Stimulated activated CD8-positive, alpha-beta memory T cell treated with anti-CD3 and anti-CD28 coated beads, Interleukin-2, amount 100 ng/mL, for 48 hours (primary cell): Measurements from ENCODE around the gene ELSPBP1.
"Not testable (repeated sequence)": the region's sequence is repeated elsewhere in the genome, so short reads cannot be mapped to it uniquely, and the experiment has no call there.

ENCODE experiments used
- DNase-seq, 2 donors: peaks; one replicate each; pipeline ENCODE4 v3.0.0-alpha.2; 2020; ENCODE audit warnings: low read depth in 2 of 2

The ELSPBP1 gene

GRCh38 chr19:48041877-48042580 is 47.6 kb downstream of the ELSPBP1 start:
- no peak for DNase-seq

DNA sequence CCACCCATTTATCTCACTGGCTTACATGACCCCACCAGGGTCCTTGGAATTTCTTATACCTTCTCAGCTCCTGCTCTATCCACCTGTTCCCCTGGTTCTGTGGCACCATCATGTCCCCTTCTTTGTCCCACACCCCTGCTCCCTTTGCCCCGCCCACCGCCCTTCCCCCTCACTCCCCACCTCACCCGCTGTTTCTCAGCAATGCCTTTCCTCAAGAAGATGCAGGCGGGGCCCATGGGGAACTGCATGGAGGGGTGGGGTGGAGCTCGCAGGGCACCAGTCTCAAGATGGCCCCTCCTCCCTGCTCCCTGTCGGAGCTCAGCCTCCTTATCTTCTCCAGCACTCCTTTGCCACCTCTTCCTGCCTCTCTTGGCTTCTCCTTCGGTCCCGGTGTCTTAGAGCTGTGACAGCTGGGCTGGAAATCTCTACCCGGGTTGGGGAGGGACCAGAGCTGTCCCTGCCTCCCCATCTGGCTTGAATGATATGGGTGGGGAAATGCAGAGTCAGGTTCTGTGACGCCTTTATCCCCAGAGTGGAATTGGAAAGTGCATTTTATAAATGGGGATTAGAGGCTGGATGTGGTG is 49.3 kb downstream of the ELSPBP1 start, which contains the start of gene CABP5:
Gene CABP5 (minus strand): TSS at position 405 of the 584 bp plus-strand sequence. CDS start 157 bp downstream, at position 248.
- no peak for DNase-seq

DNA sequence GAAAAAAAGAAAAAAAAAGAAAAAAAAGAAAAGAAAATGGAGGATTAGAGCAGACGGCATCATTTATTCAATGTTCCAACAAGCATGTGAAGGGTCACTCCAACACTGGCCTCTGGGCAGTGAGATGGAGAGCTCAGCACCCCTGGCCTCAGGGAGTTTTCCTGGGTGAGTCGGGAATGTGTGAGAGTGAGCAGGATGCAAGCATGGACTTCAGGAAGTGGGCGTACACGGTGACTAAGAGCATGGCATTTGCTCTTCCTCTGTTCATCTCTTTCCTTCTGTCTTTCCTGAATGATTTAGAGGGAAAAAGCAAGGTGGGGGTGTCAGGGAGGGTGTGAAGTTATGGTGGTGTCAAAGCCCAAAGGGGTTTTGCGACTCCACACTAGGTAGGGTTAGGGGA is 50.1 kb downstream of the ELSPBP1 start:
- DNase-seq: no peak

DNA sequence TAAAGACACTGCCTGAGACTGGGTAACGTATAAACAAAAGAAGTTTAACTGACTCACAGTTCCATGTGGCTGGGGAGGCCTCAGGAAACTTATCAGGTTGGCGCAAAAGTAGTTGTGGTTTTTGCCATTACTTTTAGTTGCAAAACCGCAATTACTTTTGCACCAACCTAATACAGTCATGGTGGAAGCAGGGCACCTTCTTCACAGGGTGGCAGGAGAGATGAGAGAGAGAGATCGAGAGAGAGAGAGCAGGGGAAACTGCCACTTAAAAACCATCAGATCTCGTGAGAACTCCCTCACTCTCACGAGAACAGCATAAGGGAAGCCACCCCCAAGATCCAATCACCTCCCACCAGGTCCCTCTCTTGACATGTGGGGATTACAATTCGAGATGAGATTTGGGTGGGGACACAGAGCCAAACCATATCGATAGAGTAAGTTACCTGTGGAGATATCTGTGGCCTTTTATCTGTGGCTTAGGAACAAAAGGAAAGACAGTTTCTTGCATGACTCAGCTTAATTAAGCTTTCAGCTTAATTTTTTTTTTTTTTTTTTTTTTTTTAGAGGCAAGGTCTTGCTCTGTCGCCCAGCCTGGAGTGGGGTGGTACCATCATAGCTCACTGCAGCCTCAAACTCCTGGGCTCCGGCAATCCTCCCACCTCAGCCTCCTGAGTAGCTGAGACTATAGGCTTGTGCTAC is 57.1 kb downstream of the ELSPBP1 start:
- DNase-seq: no peak

GRCh38 chr19:48053076-48053475 is 58.6 kb downstream of the ELSPBP1 start:
- no peak for DNase-seq

- DNase-seq: no peak
Observed at GRCh38 chr19:48053856-48054255, 59.4 kb downstream of the ELSPBP1 start.

- no peak for DNase-seq
Observed at GRCh38 chr19:48059331-48059730, 64.9 kb downstream of the ELSPBP1 start.

- no peak for DNase-seq
Observed at GRCh38 chr19:48060381-48060780, 65.9 kb downstream of the ELSPBP1 start.

DNA sequence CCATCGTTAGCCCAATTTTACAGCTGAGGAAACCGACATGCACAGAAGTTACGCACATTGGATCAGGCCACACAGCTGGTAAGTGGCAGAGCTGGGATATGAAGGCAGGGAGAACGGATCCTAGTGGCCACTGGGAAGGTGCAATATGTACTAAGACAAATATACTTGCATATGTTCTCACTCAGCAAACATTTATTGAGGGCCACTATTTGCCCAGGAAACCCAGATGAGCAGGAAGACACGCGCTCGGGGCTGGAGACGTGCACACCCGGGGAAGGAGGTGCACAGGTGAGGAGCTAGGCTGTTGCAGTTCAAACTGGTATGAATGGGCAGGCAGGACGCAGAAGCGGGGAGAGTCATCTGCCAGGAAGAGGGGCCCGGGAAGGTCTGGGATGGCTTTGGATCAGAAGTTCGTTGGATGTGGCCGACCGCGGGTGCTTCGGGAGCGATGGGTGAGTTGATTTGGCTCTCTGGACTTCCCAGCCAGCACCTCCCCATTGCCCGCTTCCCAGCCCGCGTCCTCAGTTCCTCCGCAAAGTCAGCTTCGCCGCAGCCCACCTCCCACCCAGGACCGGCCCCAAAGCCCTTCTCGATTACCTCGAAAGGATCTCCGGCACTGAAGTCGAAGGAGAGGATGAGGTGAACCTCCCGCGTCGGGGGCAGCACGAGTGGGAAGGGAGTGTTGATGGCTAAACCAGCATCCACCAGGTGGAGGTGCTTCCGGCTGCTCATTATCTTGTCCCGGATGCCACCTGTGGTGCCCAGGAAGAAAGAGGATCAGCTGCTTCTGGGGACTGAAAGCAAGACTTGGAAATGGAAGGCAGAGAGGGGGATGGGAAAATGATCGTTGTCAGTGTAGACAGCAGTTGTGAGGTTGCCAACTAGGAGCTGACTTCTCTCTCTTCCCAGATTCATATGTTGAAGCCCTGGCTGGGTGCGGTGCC is 67.2 kb downstream of the ELSPBP1 start:
- no peak for DNase-seq

GRCh38 chr19:48064509-48064908 is 70.1 kb downstream of the ELSPBP1 start:
- DNase-seq: no peak

DNA sequence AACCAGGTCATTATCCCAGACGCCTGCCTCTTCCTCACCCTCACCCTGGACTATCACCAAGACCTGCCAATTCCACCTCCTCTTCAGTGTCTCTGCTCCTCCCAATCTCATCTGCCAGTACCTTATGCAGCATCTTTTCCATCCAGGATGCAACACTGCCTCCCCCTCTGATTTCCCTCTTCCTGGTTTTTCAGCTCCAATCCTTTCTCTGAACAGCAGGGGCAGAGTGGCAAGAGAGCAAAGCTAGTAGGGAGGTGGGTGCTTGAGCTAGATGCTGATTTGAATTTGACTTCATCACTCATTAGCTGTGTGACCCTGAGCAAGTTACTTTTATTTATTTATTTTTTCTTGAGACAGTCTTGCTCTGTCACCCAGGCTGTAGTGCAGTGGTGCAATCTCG is 75.0 kb downstream of the ELSPBP1 start:
- DNase-seq: no peak

- not testable (repeated sequence) for DNase-seq
Observed at GRCh38 chr19:48070177-48070769, 75.8 kb downstream of the ELSPBP1 start.
